HuH-7.5 (cell line): ENCODE results near the gene ZCCHC8.
"Not testable (repeated sequence)": the region's sequence is repeated elsewhere in the genome, so short reads cannot be mapped to it uniquely, and the experiment has no call there.

Source experiments
- DNase-seq: peaks from one replicate; pipeline ENCODE4 v3.0.0; 2011; ENCODE audit warnings: low spot score

ZCCHC8 gene

GRCh38 chr12:122500685-122501488, at the start of gene ZCCHC8:
Gene ZCCHC8, minus strand, starts transcription at chr12:122500932. Its CDS starts 92 bp downstream, at chr12:122500840.
- DNase-seq: peak; percentile 72

- no peak for DNase-seq
Measured at GRCh38 chr12:122547330-122547729, 46.6 kb upstream of the ZCCHC8 start.

GRCh38 chr12:122545855-122546254, 45.1 kb upstream of the ZCCHC8 start:
- no peak for DNase-seq

GRCh38 chr12:122544537-122544936, 43.8 kb upstream of the ZCCHC8 start:
- no peak for DNase-seq

- DNase-seq: no peak
Measured at GRCh38 chr12:122538496-122538895, 37.8 kb upstream of the ZCCHC8 start.

- no peak for DNase-seq
Measured at GRCh38 chr12:122537021-122537420, 36.3 kb upstream of the ZCCHC8 start.

GRCh38 chr12:122533856-122534255, 33.1 kb upstream of the ZCCHC8 start:
- DNase-seq: no peak

- DNase-seq: no peak
Measured at GRCh38 chr12:122528992-122529391, 28.3 kb upstream of the ZCCHC8 start.

- no peak for DNase-seq
Measured at GRCh38 chr12:122528582-122528981, 27.9 kb upstream of the ZCCHC8 start.

- no peak for DNase-seq
Measured at GRCh38 chr12:122527478-122527944, 26.8 kb upstream of the ZCCHC8 start.

- DNase-seq: peak; percentile 62
Measured at GRCh38 chr12:122526683-122527477, 26.1 kb upstream of the ZCCHC8 start, which contains the start of the genes KNTC1 and RSRC2. Gene KNTC1, plus strand, starts transcription at chr12:122527249. Its CDS starts 2,815 bp downstream, at chr12:122530064. Gene RSRC2, minus strand, starts transcription at chr12:122526936. Its CDS starts 83 bp downstream, at chr12:122526853.

GRCh38 chr12:122523846-122524718, 23.4 kb upstream of the ZCCHC8 start:
- no peak for DNase-seq

- DNase-seq: no peak
Measured at GRCh38 chr12:122523280-122523679, 22.5 kb upstream of the ZCCHC8 start.

- DNase-seq: no peak
Measured at GRCh38 chr12:122520676-122521075, 19.9 kb upstream of the ZCCHC8 start.

GRCh38 chr12:122519418-122519817, 18.7 kb upstream of the ZCCHC8 start:
- no peak for DNase-seq

- DNase-seq: no peak
Measured at GRCh38 chr12:122518908-122519307, 18.2 kb upstream of the ZCCHC8 start.

- DNase-seq: no peak
Measured at GRCh38 chr12:122517877-122518276, 17.1 kb upstream of the ZCCHC8 start.

GRCh38 chr12:122516544-122517361, 16.0 kb upstream of the ZCCHC8 start:
- DNase-seq: no peak

- DNase-seq: no peak
Measured at GRCh38 chr12:122515275-122515674, 14.5 kb upstream of the ZCCHC8 start.

GRCh38 chr12:122513660-122514059, 12.9 kb upstream of the ZCCHC8 start:
- no peak for DNase-seq

- DNase-seq: not testable (repeated sequence)
Measured at GRCh38 chr12:122513028-122513427, 12.3 kb upstream of the ZCCHC8 start.
